HUES64 (cell line): ENCODE data around the gene ZBTB16.

Experiments
- H3K27ac ChIP-seq: 2 replicates; pipeline ENCODE4 v1.7.0; 2013; ENCODE audit warnings: low read depth, low read length, inconsistent platforms
- H3K27me3 ChIP-seq: 2 replicates; pipeline ENCODE4 v1.6.1; 2013; ENCODE audit warnings: mild to moderate bottlenecking, low read length; ENCODE audit not compliant: insufficient read depth
- H3K36me3 ChIP-seq: 2 replicates; pipeline ENCODE4 v1.6.1; 2013; ENCODE audit warnings: mild to moderate bottlenecking, low read length; ENCODE audit not compliant: insufficient read depth
- H3K4me1 ChIP-seq: 2 replicates; pipeline ENCODE4 v1.6.1; 2013; ENCODE audit warnings: mild to moderate bottlenecking, low read length, moderate library complexity; ENCODE audit not compliant: insufficient read depth
- H3K4me3 ChIP-seq: 2 replicates; pipeline ENCODE4 v1.5.1; 2013; ENCODE audit warnings: mild to moderate bottlenecking, low read length, moderate library complexity
- H3K9ac ChIP-seq: 2 replicates; pipeline ENCODE4 v1.6.1; 2013; ENCODE audit warnings: mild to moderate bottlenecking, low read depth, low read length
- H3K9me3 ChIP-seq: 2 replicates; pipeline ENCODE4 v1.6.1; 2013; ENCODE audit warnings: low read depth, low read length; ENCODE audit not compliant: insufficient read depth
- WGBS: fragments of 150-250, 120-280 bp; methylation state at CpG from one replicate; pipeline ENCODE4 v1.1.7; 2013; ENCODE audit warnings: missing lambda C conversion rate; 5-methylcytosine and 5-hydroxymethylcytosine counted together

The ZBTB16 gene

GRCh38 chr11:114170226-114170625 lies 110.7 kb downstream of the ZBTB16 start:
- WGBS: 65% methylated on average over 10 of the region's 10 CpGs
- Histone ChIP-seq H3K27me3 (no peaks in the 10 kb centered on the region), H3K4me1 (peaks cover 24% of the 10 kb centered on the region), H3K9ac (no peak overlapping the region), H3K27ac (no peak overlapping the region), H3K9me3 (no peaks in the 10 kb centered on the region), H3K36me3 (no peaks in the 10 kb centered on the region), H3K4me3 (no peak overlapping the region)

DNA sequence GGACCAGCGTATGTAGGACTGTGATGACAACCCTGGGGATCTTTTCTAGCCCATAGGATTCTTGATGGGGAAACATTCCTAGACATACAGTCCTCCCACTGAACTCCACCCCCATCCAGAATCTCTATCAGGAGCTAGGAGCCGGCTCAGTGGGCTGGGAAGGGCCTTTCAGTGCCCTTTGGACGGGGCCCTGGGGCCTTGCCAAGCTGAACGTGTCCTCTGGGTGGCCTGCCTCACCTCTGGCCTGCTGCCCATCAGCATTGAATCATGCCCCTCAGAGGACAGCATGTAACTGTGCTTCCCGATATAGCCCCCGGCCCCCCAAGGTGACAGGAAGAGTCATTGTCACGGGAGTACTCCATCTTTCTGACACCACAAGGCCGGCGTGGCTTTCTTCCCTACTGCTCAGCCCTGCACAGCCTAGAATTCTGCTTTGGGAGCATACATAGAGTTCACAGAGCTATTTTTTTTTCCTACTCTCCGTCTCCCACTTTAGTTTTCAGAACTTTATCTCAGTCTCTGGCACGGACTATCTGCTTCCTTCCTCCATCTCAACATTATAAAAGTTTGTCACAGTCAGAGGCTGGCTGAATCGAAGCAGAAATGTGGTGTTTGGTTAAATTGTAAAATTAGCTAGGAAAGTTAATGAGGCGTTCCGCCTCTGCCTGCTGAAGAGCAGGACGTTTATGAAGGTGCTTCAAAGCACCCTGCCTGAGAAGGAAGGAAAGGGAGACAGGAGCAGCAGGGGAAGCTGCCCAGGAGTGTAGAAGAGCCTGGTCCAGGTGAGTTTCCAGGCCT lies 111.9 kb downstream of the ZBTB16 start:
- Histone ChIP-seq H3K9me3 (no peaks in the 10 kb centered on the region), H3K36me3 (no peaks in the 10 kb centered on the region), H3K4me1 (peaks cover 24% of the 10 kb centered on the region), H3K4me3 (no peak overlapping the region), H3K27ac (no peak overlapping the region), H3K9ac (no peak overlapping the region), H3K27me3 (no peaks in the 10 kb centered on the region)
- WGBS: 90% methylated on average over 15 of the region's 15 CpGs

GRCh38 chr11:114172055-114172861 lies 112.7 kb downstream of the ZBTB16 start:
- Histone ChIP-seq H3K36me3 (no peaks in the 10 kb centered on the region), H3K4me1 (peaks cover 16% of the 10 kb centered on the region), H3K4me3 (no peak overlapping the region), H3K9me3 (no peaks in the 10 kb centered on the region), H3K27ac (no peak overlapping the region), H3K9ac (no peak overlapping the region), H3K27me3 (no peaks in the 10 kb centered on the region)
- 91% methylated on average over 14 of the region's 14 CpGs for WGBS

GRCh38 chr11:114172871-114173444 lies 113.4 kb downstream of the ZBTB16 start:
- Histone ChIP-seq H3K4me1 (peaks cover 9% of the 10 kb centered on the region), H3K9me3 (no peaks in the 10 kb centered on the region), H3K27ac (no peak overlapping the region), H3K36me3 (no peaks in the 10 kb centered on the region), H3K27me3 (no peaks in the 10 kb centered on the region), H3K9ac (no peak overlapping the region), H3K4me3 (no peak overlapping the region)
- WGBS: 89% methylated on average over 8 of the region's 8 CpGs

DNA sequence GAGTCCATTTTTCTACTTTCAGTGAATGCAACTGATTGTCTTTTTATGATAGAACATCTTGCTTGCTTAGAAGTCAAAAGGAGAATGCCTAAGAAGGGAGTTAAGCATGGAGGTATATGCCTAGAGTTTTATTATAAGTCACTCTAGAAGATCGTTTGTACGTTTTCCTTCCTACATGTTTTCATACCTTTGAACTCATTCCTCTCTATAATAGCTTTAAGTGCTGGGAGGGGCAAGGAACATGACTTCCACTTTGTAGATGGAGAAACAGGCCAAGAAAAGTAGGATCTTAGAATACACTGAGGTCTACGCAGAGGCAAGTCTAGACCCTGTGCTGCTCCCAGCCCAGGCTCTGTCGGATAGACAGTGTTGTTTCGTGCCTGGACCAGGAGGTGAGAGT lies 114.3 kb downstream of the ZBTB16 start:
- peaks cover 4% of the 10 kb centered on the region for H3K4me1 ChIP-seq
- no peak overlapping the region for H3K9ac ChIP-seq
- no peaks in the 10 kb centered on the region for H3K27me3 ChIP-seq
- 91% methylated on average over 3 of the region's 5 CpGs for whole genome bisulfite sequencing
- H3K36me3 ChIP-seq: no peaks in the 10 kb centered on the region
- H3K9me3 ChIP-seq: no peaks in the 10 kb centered on the region
- no peak overlapping the region for H3K27ac ChIP-seq
- H3K4me3 ChIP-seq: no peak overlapping the region

- H3K27me3 ChIP-seq: no peaks in the 10 kb centered on the region
- no peaks in the 10 kb centered on the region for H3K9me3 ChIP-seq
- no peak overlapping the region for H3K27ac ChIP-seq
- H3K9ac ChIP-seq: no peak overlapping the region
- H3K36me3 ChIP-seq: no peaks in the 10 kb centered on the region
- H3K4me1 ChIP-seq: peaks cover 4% of the 10 kb centered on the region
- 86% methylated on average over 2 of the region's 3 CpGs for WGBS
- no peak overlapping the region for H3K4me3 ChIP-seq
Observed at GRCh38 chr11:114174712-114175495, 115.4 kb downstream of the ZBTB16 start.

- 89% methylated on average over 6 of the region's 6 CpGs for WGBS
- Histone ChIP-seq H3K4me3 (no peak overlapping the region), H3K27ac (no peak overlapping the region), H3K27me3 (no peaks in the 10 kb centered on the region), H3K4me1 (peaks cover under 1% of the 10 kb centered on the region), H3K36me3 (no peaks in the 10 kb centered on the region), H3K9ac (no peak overlapping the region), H3K9me3 (no peaks in the 10 kb centered on the region)
Observed at GRCh38 chr11:114175706-114176105, 116.2 kb downstream of the ZBTB16 start.

DNA sequence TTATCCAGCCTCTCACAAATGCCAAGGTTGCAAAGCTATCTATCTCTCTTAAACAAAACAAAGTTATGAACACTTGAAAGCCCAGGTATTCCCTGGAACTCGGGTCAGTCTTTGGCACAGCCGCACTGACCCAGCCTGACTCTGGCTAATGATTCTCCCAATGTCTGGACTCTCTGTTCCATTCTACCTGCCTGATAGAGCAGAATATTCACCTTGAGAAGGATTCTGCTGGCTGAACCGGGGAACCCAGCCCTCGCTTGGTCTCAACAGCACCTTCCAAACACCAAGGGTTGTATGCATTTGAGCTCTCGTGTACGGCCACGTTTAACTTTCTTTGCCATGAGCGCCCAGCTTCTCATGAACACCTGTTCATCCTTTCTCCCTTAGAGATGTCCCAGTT lies 116.8 kb downstream of the ZBTB16 start:
- Histone ChIP-seq H3K27ac (no peak overlapping the region), H3K4me1 (no peaks in the 10 kb centered on the region; the same call in none of the 2 replicates), H3K9me3 (no peaks in the 10 kb centered on the region), H3K36me3 (no peaks in the 10 kb centered on the region), H3K27me3 (no peaks in the 10 kb centered on the region), H3K9ac (no peak overlapping the region), H3K4me3 (no peak overlapping the region)
- WGBS: 95% methylated on average over 8 of the region's 8 CpGs

DNA sequence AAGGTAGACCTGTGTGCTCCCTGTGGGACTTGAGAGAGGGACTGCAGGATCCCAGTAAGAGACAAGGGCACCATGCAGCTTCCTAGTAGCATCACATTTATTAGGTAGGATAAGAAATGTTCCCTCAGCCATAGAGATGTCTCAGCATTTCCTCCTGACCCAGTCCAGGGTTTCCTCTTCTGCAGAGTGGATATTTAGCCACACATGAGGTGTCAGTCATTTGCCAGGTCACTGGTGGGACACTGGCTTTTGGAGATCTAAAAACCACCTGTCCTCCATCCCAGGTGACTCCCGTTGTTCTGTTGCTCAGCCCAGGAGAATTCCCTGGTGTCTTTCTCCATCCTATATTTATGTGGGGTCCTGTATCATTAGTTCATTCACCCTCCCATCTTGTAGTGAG lies 119.1 kb downstream of the ZBTB16 start:
- H3K4me3 ChIP-seq: no peak overlapping the region
- no peaks in the 10 kb centered on the region for H3K9me3 ChIP-seq
- H3K4me1 ChIP-seq: no peaks in the 10 kb centered on the region; the same call in 1 of the 2 replicates
- no peaks in the 10 kb centered on the region for H3K36me3 ChIP-seq
- H3K27me3 ChIP-seq: no peaks in the 10 kb centered on the region
- no peak overlapping the region for H3K27ac ChIP-seq
- no peak overlapping the region for H3K9ac ChIP-seq
- 88% methylated on average over 1 of the region's 1 CpG for WGBS

GRCh38 chr11:114179234-114179941 lies 119.9 kb downstream of the ZBTB16 start:
- WGBS: 82% methylated on average over 5 of the region's 5 CpGs
- no peak overlapping the region for H3K27ac ChIP-seq
- no peaks in the 10 kb centered on the region for H3K27me3 ChIP-seq
- no peak overlapping the region for H3K4me3 ChIP-seq
- H3K9ac ChIP-seq: no peak overlapping the region
- H3K36me3 ChIP-seq: no peaks in the 10 kb centered on the region
- H3K9me3 ChIP-seq: no peaks in the 10 kb centered on the region
- no peaks in the 10 kb centered on the region; the same call in 1 of the 2 replicates for H3K4me1 ChIP-seq
